Retinal pigment epithelial cell (primary cell): ENCODE results near the gene GRID1.

Experiments used
- DNase-seq: peaks from one replicate; pipeline ENCODE4 v3.0.0-alpha.2; 2010; ENCODE audit warnings: low read depth
- H3K4me3 ChIP-seq: 2 replicates; pipeline ENCODE4 v1.5.1; 2011; ENCODE audit warnings: mild to moderate bottlenecking, low read length, control low read depth, moderate library complexity
- TF ChIP-seq, protein P1 (sequence below): conservative IDR thresholded peaks from 2 replicates; pipeline ENCODE4 v1.5.1; 2011; ENCODE audit warnings: low read depth, low read length, control low read depth, inconsistent platforms

Gene GRID1

DNA sequence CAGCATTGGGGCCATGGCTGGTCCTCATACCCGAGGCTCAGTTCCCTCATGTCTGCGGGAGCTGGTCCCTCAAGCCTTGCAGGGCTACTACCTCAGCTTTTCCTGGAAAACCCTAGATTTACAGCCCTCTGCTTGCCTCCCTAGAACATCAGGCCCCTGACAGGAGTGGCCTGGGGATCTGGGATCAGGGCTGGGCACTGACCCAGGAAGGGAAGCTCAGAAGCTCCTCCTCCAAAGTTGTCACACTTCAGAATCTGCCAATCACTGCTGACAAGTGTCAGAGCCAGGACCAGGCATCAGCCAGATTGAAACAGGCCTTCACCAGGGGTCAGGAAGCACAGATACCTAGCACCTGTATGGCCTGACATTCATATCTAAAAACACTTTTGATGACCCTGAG lies 115.2 kb downstream of the GRID1 start:
- H3K4me3 ChIP-seq, result no peak overlapping the region
- DNase-seq, result no peak
- TF ChIP-seq, protein P1, sequence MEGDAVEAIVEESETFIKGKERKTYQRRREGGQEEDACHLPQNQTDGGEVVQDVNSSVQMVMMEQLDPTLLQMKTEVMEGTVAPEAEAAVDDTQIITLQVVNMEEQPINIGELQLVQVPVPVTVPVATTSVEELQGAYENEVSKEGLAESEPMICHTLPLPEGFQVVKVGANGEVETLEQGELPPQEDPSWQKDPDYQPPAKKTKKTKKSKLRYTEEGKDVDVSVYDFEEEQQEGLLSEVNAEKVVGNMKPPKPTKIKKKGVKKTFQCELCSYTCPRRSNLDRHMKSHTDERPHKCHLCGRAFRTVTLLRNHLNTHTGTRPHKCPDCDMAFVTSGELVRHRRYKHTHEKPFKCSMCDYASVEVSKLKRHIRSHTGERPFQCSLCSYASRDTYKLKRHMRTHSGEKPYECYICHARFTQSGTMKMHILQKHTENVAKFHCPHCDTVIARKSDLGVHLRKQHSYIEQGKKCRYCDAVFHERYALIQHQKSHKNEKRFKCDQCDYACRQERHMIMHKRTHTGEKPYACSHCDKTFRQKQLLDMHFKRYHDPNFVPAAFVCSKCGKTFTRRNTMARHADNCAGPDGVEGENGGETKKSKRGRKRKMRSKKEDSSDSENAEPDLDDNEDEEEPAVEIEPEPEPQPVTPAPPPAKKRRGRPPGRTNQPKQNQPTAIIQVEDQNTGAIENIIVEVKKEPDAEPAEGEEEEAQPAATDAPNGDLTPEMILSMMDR, result no peak

DNA sequence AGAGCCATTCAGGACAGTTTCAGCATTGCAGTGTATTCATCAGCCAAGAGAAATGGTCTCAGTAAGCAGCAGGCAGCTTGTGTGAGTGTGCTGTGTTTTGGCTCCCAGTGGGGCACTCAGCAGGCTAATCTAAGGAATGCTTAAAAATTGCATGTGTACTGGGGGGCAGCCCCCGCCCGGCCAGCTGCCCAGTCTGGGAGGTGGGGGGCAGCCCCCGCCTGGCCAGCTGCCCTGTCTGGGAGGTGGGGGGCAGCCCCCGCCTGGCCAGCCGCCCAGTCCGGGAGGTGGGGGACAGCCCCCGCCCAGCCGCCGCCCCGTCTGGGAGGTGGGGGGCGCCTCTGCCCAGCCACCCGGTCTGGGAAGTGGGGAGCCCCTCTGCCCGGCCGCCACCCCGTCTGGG lies 116.2 kb downstream of the GRID1 start:
- DNase-seq, result no peak
- TF ChIP-seq, protein P1, result no peak
- H3K4me3 ChIP-seq, result no peak overlapping the region

DNA sequence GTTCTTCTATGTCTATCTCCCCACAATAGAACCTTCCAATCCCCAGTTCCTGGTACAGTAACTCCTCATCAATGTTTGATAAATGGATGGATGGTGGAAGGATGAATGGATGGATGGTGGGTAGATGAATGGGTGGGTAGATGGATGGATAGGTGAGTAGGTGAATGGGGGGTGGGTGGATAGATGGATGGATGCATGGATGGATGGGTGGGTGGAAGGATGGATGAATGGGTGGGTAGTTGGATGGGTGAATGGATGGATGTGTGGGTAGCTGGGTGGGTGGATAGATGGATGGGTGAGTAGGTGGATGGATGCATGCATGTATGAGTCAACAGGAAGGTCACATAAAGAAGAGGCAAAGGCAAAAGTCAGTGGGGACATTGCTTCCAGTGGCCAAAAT lies 116.8 kb downstream of the GRID1 start:
- TF ChIP-seq, protein P1, result no peak
- no peak overlapping the region for H3K4me3 ChIP-seq
- DNase-seq, result no peak

DNA sequence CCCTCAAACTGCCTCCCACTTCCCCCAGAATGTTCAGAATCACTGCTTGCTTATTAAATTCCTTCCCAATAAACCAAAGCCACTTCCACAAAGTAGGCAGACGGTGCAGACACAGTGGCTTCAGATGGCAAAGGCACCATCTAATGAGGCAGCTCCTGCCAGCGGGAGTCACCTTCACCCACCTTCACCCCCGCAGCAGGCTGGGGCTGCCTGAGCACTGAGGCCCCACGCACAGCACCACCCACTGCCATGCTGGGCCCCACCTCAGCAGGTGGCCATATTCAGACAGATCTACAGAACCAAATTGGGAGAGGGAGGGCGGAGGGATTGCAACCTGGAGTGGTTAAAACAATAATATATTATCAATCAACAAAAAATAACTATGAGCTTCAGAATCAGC lies 118.5 kb downstream of the GRID1 start:
- no peak overlapping the region for H3K4me3 ChIP-seq
- TF ChIP-seq, protein P1, result no peak

DNA sequence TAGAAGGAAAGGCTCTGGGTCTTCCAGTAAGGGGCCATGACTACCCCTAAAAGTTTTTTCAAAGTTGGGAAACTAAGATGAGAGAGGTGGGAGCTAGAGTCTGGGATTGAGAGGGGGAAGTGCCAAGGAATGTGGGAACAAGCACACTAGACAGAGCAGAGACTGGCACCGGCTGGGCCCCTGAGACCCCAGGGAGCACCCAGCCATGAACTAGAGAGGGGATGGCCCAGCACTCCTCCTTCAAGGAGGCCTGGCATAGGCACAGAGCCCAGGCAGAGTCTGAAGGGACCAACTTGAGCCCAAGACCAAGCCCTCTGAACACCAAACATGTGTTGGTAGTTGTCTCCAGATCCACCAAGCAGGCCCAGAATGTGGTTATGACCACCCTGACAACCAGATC lies 119.0 kb downstream of the GRID1 start:
- TF ChIP-seq, protein P1, result no peak
- no peak for DNase-seq
- H3K4me3 ChIP-seq, result no peak overlapping the region

More for the DNA sequence above, 118.5 kb downstream of the GRID1 start:
- DNase-seq, result no peak

DNA sequence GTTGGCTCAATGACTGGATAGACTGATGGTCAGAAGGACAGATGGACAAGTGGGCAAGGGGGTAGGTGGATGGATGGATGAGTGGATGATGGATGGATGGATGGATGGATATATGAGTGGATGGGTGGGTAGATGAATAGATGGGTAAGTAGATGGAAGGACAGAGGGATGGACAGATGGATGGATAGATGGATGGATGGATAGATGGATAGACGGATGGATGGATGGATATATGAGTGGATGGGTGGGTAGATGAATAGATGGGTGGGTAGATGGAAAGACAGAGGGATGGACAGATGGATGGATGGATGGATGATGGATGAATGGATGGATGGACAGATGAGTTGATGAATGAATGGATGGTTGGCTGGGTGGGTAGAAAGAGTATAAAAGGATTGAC lies 119.5 kb downstream of the GRID1 start:
- H3K4me3 ChIP-seq, result no peak overlapping the region
- TF ChIP-seq, protein P1, result no peak
- DNase-seq, result no peak

DNA sequence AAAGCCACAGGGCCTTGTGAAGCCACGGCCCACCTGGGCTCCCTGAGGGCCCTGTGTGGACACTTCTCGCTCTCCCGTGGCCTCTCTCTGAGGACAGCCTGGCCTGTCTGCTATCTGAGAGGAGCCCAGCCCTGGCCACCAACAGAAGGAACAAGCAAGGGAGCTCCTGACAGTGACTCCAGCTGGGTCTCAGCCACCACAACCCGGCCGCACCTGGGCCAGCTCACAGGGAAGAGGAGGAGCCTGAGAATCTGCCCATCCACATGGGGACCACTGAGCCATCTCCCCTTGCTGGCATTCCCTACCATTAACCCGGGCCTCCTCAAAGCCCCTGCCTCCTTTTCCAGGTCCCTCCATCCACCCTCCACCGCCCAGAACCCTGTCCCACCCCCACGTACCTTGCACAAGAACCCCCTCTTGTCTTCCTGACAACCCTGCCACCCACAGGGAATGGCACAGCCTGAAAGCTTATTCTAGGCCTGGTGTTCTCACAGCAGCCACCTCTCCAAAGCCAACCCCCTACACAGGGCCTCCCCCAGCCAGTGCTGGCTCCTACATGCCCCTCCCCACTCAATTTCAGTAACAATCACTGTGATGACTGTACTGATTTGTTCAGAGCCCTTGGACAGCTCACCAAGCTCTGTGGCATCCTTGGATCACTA lies 120.2 kb downstream of the GRID1 start:
- H3K4me3 ChIP-seq, result no peak overlapping the region
- TF ChIP-seq, protein P1, result no peak
- DNase-seq, result no peak
